A673 (cell line): ENCODE measurements around the gene GRK1. TPM values are rescaled to one million over a fixed set of nuclear protein-coding genes. Genes with fewer than 3 reads are reported as not detected.

Experiments
- BruUV-seq: library from RNA; stranded (reverse); fragments of 400-500 nt; replicated peaks from 2 replicates; lab custom pipeline; 2021; lab: Mats Ljungman, UMichigan
- CTCF ChIA-PET: fragments of 300-600 bp; sonication (Branson Sonifier 250); formaldehyde crosslinking; loops from one replicate; lab custom pipeline; 2022; ENCODE audit warnings: antibody characterized with exemption; lab: Charles Lee
- POLR2A ChIA-PET: fragments of 300-600 bp; sonication (Branson Sonifier 250); formaldehyde crosslinking; loops from one replicate; lab custom pipeline; 2022; ENCODE audit warnings: antibody characterized with exemption; ENCODE audit not compliant: low non-redundant PET; lab: Charles Lee
- DNase-seq: peaks from one replicate; pipeline ENCODE4 v3.0.0-alpha.2; 2015; ENCODE audit warnings: low spot score
- H3K27ac ChIP-seq: fragments of 200-600 bp; sonication (generic); 2 replicates; pipeline ENCODE4 v1.5.1; 2016; ENCODE audit warnings: mixed run types, low read depth, mild to moderate bottlenecking, mixed read lengths, antibody characterized with exemption, low read length; ENCODE audit not compliant: poor library complexity, severe bottlenecking
- H3K27me3 ChIP-seq: fragments of 200-600 bp; sonication (generic); replicated peaks from 2 replicates; pipeline ENCODE4 v1.6.1; 2017; ENCODE audit warnings: mixed run types, low read depth, mild to moderate bottlenecking, mixed read lengths, antibody characterized with exemption, low read length; ENCODE audit not compliant: insufficient read depth, poor library complexity
- H3K36me3 ChIP-seq: fragments of 200-600 bp; sonication (generic); 2 replicates; pipeline ENCODE4 v1.6.1; 2016; ENCODE audit warnings: mixed run types, mild to moderate bottlenecking, mixed read lengths, antibody characterized with exemption, low read length; ENCODE audit not compliant: insufficient read depth, poor library complexity, severe bottlenecking
- H3K4me1 ChIP-seq: fragments of 200-600 bp; sonication (generic); 2 replicates; pipeline ENCODE4 v1.6.1; 2017; ENCODE audit warnings: mixed run types, mild to moderate bottlenecking, mixed read lengths, antibody characterized with exemption, low read length; ENCODE audit not compliant: insufficient read depth, poor library complexity, severe bottlenecking
- H3K4me3 ChIP-seq: fragments of 200-600 bp; sonication (generic); 2 replicates; pipeline ENCODE4 v1.5.1; 2016; ENCODE audit warnings: low read depth, mixed run types, mild to moderate bottlenecking, mixed read lengths, low read length; ENCODE audit not compliant: poor library complexity, severe bottlenecking
- H3K9me3 ChIP-seq: fragments of 200-600 bp; sonication (generic); 2 replicates; pipeline ENCODE4 v1.6.1; 2016; ENCODE audit warnings: mixed run types, low read depth, mild to moderate bottlenecking, mixed read lengths, antibody characterized with exemption, low read length; ENCODE audit not compliant: poor library complexity, severe bottlenecking
- CTCF ChIP-seq: fragments of 300-800, 200-600 bp; sonication (generic); conservative IDR thresholded peaks from 2 replicates; pipeline ENCODE4 v1.5.1; 2017; ENCODE audit warnings: low read depth, mild to moderate bottlenecking, antibody characterized with exemption, low read length, moderate library complexity, mixed read lengths
- EZH2 ChIP-seq: fragments of 200-600 bp; sonication (generic); IDR thresholded peaks from 2 replicates; pipeline ENCODE4 v1.6.1; 2017; ENCODE audit warnings: borderline replicate concordance, low read depth, mild to moderate bottlenecking, mixed read lengths, antibody characterized with exemption, low read length; ENCODE audit not compliant: poor library complexity, severe bottlenecking
- intact Hi-C: fragments of 100-400 bp; cut with micrococcal nuclease; formaldehyde crosslinking; loops from one replicate; pipeline ENCODE4 v1.10.0; 2022; ENCODE audit not compliant: unreplicated experiment
- total RNA-seq: library from RNA; stranded (reverse); gene quantifications from 2 replicates; pipeline ENCODE4 v1.2.3, GENCODE V29; 2021

The GRK1 gene
- total RNA-seq, 1 experiment from 2014 or later: not detected

GRCh38 chr13:113625965-113626721 lies 40.9 kb upstream of the GRK1 start:
- TF ChIP-seq CTCF (no peak), EZH2 (no peak)
- Histone ChIP-seq H3K4me3 (no peak overlapping the region), H3K36me3 (peaks cover 25% of the 10 kb centered on the region), H3K27me3 (no peaks in the 10 kb centered on the region), H3K4me1 (peaks cover 8% of the 10 kb centered on the region), H3K9me3 (no peaks in the 10 kb centered on the region), H3K27ac (peak overlapping the region; percentile 60)
- intact Hi-C loops: no loop called here
- peak; percentile 43 for DNase-seq
- no TSS peak for BruUV-seq
- ChIA-PET POLR2A (no interaction called here), CTCF (no interaction called here)

- Histone ChIP-seq H3K27ac (peak overlapping the region; percentile 60), H3K9me3 (no peaks in the 10 kb centered on the region), H3K36me3 (peaks cover 33% of the 10 kb centered on the region), H3K4me3 (no peak overlapping the region), H3K4me1 (peaks cover 8% of the 10 kb centered on the region), H3K27me3 (no peaks in the 10 kb centered on the region)
- BruUV-seq: no TSS peak
- TF ChIP-seq EZH2 (no peak), CTCF (no peak)
- POLR2A ChIA-PET: no interaction called here
- no peak for DNase-seq
- CTCF ChIA-PET: no interaction called here
- intact Hi-C loops: no loop called here
Observed at GRCh38 chr13:113627136-113627535, 39.9 kb upstream of the GRK1 start.

DNA sequence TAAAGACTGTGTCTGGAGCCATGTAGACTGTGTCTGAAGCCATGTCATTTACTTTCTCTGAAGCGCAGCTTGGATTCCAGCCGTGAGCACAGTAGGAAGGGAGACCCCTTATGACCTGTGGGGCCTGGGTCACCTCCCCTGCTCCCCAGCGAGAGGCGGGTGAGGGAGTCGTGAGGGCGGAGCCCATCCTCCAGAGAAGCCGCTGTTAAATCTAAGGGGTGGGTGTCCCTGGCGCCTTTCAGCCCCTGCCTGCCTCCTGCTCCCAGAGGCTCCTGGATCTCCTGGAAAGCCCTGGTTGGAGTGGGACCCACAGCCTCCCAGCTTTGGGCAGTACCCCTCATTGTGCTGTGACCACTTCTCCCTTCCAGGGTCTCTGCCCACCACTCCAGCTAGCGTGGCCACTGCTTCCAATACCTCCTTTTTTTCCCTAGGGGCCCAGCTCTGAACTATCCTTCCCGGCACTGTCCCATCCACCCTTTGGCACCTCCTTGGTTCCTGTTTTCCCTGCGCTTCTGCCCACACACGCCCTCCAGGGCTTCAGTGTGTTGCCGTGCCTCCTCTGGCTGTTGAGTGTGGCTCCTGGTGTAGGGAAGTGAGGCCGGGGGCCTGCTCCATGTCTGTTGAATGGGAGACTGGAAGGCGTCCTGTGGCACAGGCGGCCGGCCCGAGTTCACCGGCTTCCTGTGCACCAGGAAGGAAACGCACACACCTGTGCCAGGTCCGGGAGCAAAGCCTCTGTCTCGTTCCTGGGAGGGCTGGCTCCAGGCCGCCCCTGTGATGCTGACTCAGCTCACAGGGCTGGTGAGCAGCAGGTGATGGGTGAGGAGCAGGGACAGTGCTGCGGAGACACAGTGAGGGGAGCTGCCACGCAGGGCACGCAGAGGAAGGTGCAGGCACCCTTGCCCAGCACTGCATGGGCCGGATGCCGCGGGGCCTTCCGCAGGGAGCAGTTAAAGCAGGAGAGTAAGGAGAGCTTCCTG lies 38.4 kb upstream of the GRK1 start:
- BruUV-seq: no TSS peak
- Histone ChIP-seq H3K36me3 (peaks cover 34% of the 10 kb centered on the region), H3K27me3 (no peaks in the 10 kb centered on the region), H3K27ac (no peak overlapping the region), H3K4me1 (peaks cover 8% of the 10 kb centered on the region), H3K9me3 (no peaks in the 10 kb centered on the region), H3K4me3 (no peak overlapping the region)
- intact Hi-C loops: no loop called here
- no peak for DNase-seq
- ChIA-PET POLR2A (no interaction called here), CTCF (no interaction called here)
- no peak for TF ChIP-seq CTCF
- TF ChIP-seq EZH2: no peak
